GM08714 (cell line): ENCODE data around the gene CLDN7.

Experiments used
- H3K4me3 ChIP-seq: fragments of 200-500 bp; sonication (Bioruptor generic); 2 replicates; pipeline ENCODE4 v1.5.1; 2014; ENCODE audit warnings: mild to moderate bottlenecking, low read length, inconsistent platforms
- ZNF274 ChIP-seq: IDR thresholded peaks from 2 replicates; pipeline ENCODE4 v1.6.1; 2012; ENCODE audit warnings: mild to moderate bottlenecking, low read depth, low read length

CLDN7 gene

DNA sequence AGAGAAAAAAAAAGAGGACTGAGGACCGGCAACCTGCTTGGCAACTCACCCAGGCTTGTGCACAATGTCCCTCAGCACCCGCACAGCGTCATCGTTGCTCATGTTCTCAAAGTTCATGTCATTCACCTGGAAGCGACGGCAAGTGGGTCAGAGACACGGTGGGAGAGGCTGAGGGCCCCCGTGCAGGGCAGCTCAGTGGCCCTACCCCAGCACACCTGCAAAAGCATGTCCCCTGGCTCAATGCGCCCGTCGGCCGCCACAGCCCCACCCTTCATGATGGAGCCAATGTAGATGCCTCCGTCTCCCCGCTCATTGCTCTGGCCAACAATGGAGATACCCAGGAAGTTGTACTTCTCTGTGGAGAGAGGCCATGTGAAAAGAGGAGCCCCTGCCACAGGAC, 33.4 kb downstream of the CLDN7 start:
- TF ChIP-seq ZNF274: no peak
- H3K4me3 ChIP-seq: no peak overlapping the region

DNA sequence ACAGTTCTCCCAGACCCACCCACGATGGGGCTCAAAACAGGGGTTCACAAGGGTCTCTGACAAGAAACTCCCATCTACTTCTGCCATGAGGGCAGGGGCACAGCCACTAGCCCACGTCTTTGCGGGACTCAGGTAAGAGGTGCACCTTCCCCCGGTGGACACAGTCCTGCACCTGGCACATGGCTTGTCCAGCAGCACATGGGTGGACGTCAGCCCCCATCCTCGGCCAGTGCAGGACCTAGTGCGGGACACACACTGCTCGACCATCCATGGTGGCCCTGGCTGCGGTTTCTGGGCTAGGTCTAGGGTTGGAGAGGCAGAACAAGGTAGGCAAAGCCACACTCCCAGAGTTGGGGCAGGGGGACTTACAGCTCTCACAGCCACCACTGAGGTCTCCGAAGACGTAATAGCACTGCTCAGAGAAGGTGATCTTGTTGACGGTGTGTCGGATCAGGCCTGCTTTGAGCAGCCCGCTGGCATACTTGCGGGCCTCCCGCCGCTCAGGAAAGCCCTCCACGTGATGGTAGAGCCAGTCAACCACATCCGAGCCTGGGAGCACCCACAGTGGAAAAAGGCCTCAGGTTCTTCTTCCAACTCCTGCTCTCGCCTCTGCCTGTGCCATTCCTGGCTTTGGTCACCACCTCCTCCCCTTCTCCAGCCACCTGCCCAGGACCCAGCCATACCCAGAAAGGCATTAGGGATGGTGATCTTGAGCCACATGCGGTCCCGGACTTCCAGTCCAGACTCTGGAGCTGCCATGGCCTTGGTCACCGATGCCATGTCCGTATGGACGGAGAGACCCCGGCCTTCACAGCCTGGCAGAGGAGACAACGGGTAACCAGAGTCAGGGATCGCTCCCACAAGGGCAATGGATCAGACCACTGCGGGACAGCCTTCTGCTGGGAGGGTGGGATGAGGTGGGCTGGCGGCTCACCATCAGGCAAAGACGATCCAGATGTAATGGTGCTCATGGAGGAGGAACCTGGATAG, 35.3 kb downstream of the CLDN7 start:
- TF ChIP-seq ZNF274: no peak
- no peak overlapping the region for H3K4me3 ChIP-seq

DNA sequence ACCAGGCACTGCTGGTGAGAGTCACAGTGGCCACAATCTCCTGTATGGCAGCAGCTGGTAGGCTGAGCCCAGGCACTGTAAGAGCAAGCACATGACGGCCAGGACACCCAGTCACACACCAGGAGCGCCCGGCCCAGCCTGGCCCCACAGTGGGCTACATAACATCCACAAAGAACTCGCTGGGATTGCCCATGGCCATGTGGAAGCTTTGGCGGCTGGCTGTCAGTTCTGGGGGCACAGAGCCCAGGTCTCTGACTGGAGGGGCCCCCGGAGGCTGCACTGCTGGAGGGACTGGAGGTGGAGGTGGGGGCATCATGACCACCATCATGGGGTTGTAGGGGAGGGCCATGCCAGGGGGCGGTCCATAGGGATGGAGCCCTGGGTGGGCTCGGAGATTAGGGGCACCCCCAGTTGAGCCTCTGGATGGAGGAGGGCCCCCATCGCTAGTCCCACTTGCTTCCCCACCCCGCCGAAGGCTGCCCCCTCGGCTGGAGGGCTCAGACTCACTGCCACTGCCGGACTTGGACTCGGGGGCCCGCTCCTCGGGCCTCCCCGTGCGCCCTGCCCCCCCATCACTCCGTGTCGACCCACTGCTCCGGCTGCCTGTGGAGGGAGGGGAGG, 36.5 kb downstream of the CLDN7 start:
- no peak for TF ChIP-seq ZNF274

DNA sequence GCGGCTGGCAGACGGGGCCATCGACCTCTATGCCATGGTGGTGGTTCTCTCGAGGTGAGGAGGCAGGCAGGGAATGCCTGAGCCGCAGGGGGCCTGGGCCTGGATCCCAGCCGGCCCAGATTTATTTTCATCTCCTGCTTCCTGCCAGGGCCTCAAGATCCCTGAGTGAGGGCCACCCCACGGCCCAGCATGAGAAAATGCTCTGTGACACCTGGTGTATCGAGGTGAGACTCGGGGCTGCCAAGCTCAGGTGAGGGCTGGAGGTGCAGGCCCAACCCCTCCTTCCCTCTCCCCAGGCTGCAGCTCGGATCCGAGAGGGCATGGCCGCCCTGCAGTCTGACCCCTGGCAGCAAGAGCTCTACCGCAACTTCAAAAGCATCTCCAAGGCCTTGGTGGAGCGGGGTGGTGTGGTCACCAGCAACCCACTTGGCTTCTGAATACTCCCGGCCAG, 37.6 kb downstream of the CLDN7 start:
- H3K4me3 ChIP-seq: no peak overlapping the region
- no peak for TF ChIP-seq ZNF274

More for the DNA sequence above, 36.5 kb downstream of the CLDN7 start:
- H3K4me3 ChIP-seq: no peak overlapping the region

DNA sequence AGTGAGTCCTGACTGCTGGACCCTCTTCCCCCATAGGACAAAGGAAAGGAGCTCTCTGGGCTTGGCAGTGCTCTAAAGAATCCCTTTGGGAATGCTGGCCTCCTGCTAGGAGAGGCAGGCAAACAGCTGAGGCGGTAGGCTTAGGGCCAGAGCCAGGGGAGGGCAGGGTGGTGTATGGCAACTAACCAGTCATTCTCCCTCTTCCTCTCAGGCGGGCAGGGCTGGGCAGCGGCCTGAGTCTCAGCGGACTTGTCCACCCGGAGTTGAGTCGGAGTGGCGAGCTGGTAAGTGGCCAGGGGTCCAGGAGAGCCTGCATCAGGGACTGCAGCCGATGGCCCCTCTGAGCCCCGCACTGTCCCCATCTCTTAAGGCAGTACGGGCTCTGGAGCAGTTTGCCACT, 38.2 kb downstream of the CLDN7 start:
- no peak overlapping the region for H3K4me3 ChIP-seq
- TF ChIP-seq ZNF274: no peak

DNA sequence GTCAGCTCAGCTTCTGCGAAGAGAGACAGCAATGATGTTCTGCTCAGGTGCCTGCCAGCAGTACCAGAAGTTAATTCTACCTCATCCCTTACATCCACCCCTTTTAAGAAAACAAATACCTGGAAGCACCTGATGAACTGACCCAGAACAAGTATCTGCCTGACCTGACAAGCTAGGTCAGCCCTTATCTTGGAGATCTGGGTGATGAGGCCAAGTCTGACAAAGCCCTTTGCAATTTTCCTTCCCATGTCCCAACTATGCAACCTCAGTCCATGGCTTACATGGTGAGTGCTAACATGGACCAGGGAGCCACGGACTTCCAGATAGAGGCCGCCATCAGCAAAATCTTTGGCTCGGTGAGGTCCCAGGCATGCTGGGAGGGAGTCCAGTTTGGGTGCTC, 38.9 kb downstream of the CLDN7 start:
- H3K4me3 ChIP-seq: no peak overlapping the region
- TF ChIP-seq ZNF274: no peak

DNA sequence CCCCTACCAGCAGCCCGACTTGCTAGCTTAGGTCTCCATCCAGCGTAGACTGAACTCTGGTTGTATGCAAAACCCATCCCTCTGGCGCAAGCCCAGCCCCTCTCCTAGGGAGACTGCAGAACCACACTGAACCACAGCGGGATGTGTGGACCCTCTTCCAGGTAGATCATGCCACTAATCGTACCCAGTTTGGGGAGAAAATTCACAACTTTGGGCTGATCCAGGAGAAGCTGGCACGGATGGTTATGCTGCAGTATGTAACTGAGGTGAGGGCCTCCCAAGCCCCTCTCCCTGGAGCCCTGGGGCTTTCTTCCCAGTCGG, 39.3 kb downstream of the CLDN7 start:
- TF ChIP-seq ZNF274: no peak
- no peak overlapping the region for H3K4me3 ChIP-seq

DNA sequence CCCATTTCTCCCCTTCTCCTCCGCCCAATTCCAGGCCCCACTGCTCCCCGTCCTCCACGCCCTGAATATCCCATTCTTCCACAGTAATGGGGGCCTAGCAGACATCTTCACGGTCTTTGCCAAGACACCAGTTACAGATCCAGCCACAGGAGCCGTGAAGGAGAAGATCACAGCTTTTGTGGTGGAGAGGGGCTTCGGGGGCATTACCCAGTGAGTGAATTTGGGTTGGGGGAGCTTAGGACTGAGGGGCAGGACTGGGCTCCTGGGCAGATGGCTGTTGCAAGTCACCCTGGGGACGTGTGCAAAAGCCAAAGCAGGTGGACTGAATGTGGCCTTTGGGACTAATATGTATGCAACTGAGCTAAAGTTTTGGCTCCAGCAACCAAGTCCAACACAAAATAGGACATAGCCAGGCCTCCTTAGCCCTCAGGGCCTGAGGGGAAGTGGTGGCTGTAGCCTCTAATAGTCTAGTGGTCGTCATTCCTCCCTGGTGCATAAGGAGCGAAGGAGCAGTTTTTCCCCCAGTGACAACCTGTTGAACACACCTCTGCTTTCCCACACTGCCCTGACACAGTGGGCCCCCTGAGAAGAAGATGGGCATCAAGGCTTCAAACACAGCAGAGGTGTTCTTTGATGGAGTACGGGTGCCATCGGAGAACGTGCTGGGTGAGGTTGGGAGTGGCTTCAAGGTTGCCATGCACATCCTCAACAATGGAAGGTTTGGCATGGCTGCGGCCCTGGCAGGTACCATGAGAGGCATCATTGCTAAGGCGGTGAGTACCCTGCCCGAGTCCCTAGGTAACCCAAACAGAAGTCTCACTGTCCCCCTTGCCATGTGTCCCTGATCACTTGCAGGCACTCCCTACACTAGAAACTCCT, 39.9 kb downstream of the CLDN7 start:
- no peak overlapping the region for H3K4me3 ChIP-seq
- no peak for TF ChIP-seq ZNF274

DNA sequence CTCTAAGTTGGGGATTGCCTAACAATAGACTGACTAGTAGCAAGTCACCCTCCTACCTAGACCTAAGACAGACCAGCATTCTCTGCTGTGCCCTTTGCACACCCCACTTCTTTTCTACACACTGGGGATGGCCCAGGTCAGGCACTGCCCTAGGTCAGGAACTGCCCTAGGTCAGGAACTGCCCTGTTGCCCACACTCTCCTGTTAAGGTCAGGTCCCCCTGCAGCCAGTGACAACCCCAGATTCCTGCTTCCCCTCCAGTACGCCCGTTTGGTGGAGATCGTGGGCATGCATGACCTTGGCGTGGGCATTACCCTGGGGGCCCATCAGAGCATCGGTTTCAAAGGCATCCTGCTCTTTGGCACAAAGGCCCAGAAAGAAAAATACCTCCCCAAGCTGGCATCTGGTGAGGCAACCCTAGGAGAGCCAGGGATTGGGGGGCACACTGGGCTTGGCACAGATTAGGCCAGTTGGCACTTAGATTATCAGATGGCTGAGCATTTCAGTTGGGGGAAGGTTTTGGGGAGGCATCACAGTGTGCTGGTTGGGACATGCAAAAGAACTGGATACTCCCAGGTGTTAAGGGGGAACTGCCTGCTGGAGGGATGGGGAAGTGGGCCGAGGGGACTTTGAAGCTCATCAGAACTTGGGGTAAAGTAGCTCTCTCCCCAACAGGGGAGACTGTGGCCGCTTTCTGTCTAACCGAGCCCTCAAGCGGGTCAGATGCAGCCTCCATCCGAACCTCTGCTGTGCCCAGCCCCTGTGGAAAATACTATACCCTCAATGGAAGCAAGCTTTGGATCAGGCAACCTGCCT, 40.8 kb downstream of the CLDN7 start:
- H3K4me3 ChIP-seq: no peak overlapping the region
- no peak for TF ChIP-seq ZNF274

DNA sequence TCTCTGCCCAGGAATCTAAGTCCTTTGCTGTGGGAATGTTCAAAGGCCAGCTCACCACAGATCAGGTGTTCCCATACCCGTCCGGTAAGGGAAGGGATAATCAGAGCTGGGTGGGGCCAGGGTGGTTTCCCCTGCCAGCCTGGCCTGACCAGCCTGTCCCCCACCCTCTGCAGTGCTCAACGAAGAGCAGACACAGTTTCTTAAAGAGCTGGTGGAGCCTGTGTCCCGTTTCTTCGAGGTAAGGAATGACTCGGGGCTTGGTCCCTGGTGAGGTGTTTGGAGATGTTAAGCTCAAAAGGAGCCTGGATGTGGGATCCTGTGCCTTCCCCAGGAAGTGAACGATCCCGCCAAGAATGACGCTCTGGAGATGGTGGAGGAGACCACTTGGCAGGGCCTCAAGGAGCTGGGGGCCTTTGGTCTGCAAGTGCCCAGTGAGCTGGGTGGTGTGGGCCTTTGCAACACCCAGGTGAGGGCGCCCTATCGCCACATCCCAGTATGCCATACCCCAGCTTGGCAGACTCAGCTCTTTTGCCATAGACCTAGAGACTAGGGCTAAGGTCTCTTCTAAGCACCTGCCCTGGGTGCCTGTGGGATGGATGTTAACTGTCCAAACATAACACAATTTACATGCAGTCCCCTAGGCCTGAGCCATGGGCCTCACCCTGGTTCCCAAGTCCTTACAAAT, 41.5 kb downstream of the CLDN7 start:
- peak overlapping the region; percentile 86 for H3K4me3 ChIP-seq
- no peak for TF ChIP-seq ZNF274

DNA sequence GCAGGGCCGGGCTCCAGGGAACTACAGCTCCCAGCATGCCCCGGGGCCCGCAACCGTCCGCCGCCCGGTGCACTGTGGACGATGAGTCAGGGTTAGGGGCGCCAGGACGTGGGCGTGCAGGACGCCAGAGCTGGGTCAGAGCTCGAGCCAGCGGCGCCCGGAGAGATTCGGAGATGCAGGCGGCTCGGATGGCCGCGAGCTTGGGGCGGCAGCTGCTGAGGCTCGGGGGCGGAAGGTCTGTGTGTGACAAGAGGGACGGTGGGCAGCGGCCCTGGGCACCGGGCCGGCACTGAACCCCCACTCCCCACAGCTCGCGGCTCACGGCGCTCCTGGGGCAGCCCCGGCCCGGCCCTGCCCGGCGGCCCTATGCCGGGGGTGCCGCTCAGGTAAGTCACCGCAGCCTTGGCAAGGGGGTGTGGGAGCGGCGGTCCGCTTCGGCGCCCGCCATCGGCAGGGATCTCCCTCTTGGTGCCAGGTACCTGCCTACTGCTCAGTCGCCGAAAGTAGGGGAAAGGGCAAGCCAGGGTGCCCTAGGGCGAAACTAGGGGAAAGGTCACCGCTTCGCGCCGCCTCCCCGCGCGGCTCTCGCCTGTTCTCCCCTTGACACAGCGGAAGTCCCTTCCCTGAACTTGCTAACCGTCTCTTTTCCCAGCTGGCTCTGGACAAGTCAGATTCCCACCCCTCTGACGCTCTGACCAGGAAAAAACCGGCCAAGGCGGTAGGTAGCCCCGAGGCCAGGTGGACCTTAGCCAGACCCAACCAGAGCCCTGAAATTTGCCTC, 42.3 kb downstream of the CLDN7 start, which contains the start of the genes ACADVL and DLG4:
TSS of gene ACADVL (plus strand) at position 127 of the 781 bp plus-strand sequence. CDS start at position 174, 47 bp downstream.
TSS of gene DLG4 (minus strand) at position 25 of the 781 bp plus-strand sequence.
- TF ChIP-seq ZNF274: no peak

DNA sequence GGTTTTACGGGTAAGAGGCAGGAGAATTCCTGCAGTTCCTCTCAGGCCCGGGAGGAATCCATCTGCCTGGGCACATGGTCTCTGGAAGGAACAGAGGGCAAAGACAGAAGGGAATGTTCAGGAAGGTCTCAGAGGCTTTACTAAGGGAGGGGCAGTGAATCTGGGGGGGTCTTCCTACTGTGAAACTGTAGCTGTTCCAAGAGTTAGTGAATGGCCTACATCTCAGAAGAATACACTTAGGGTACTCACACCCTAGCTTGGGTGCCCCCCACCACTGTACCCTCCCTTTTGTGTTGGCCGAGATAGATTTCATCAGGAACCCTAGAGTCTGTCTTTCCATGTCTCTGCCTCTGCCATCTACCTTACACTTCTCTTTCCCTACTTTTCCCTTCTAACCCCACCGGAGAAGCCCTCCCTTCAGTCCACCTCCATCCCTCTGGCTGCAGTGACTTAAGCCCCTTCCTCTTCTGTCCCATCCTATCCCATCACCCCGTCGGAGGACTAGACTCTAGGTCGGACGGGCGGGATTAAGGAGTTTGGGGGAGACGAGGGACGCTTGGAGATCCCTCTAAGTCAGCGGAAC, 43.0 kb downstream of the CLDN7 start:
- H3K4me3 ChIP-seq: peak overlapping the region; percentile 86; the same call in 1 of the 2 replicates
- no peak for TF ChIP-seq ZNF274

More for the DNA sequence above, 42.3 kb downstream of the CLDN7 start, which contains the start of the genes ACADVL and DLG4:
- peak within 1 kb of the TSS; percentile 86 for H3K4me3 ChIP-seq
